SK-N-SH (cell line): ENCODE data around the gene MVB12B. TPM values are rescaled to one million over a fixed set of nuclear protein-coding genes. Genes with fewer than 3 reads are reported as not detected.

ENCODE experiments used
- CTCF ChIA-PET: fragments of 300-600, 350-600 bp; formaldehyde crosslinking; extraction: SDS; loops from one replicate; lab custom pipeline; 2021; lab: Yijun Ruan, JAX
- POLR2A ChIA-PET: fragments of 350-600 bp; sonication (Branson Sonifier 250); formaldehyde crosslinking; extraction: SDS; loops from one replicate; lab custom pipeline; 2020; ENCODE audit warnings: antibody characterized with exemption, inconsistent platforms; lab: Yijun Ruan, JAX
- DNase-seq: peaks from one replicate; pipeline ENCODE4 v3.0.0; 2012
- H2AFZ ChIP-seq: fragments of 200-600 bp; sonication (generic); 2 replicates; pipeline ENCODE4 v1.8.1; 2016; ENCODE audit warnings: antibody characterized with exemption, mild to moderate bottlenecking, low read depth
- H3F3A ChIP-seq: fragments of 200-600 bp; sonication (generic); replicated peaks from 2 replicates; pipeline ENCODE3; 2016; ENCODE audit warnings: antibody characterized with exemption, mild to moderate bottlenecking; ENCODE audit not compliant: insufficient read depth
- H3K27ac ChIP-seq, 2 experiments: fragments of 200-500 bp in 1 of 2; fragments of 200-600 bp in 1 of 2; sonication (Bioruptor generic) in 1 of 2; sonication (generic), shearing (Covaris generic) in 1 of 2; 2 replicates each; pipeline versions ENCODE4 v1.5.1 to v1.6.1; 2014 to 2016; ENCODE audit warnings: low read depth in 2 of 2, inconsistent platforms in 1 of 2, low read length in 1 of 2, mild to moderate bottlenecking in 1 of 2, mixed read lengths in 1 of 2
- H3K27me3 ChIP-seq: fragments of 200-600 bp; sonication (generic), shearing (Covaris generic); 2 replicates; pipeline ENCODE4 v1.6.1; 2016; ENCODE audit warnings: mixed run types; ENCODE audit not compliant: insufficient read depth
- H3K36me3 ChIP-seq, 2 experiments: fragments of 200-500 bp in 1 of 2; fragments of 200-600 bp in 1 of 2; sonication (Bioruptor generic) in 1 of 2; sonication (generic) in 1 of 2; replicated peaks in 1 of 2; 2 replicates each; pipeline versions ENCODE3 to v1.5.1; 2014 to 2016; ENCODE audit warnings: low read length in 1 of 2, mild to moderate bottlenecking in 1 of 2; ENCODE audit not compliant: insufficient read depth in 2 of 2, control insufficient read depth in 1 of 2
- H3K4me1 ChIP-seq, 2 experiments: fragments of 200-500 bp in 1 of 2; fragments of 200-600 bp in 1 of 2; sonication (Bioruptor generic) in 1 of 2; sonication (generic), shearing (Covaris generic) in 1 of 2; 2 replicates each; pipeline versions ENCODE4 v1.5.1 to v1.6.1; 2014 to 2016; ENCODE audit warnings: low read depth in 1 of 2, low read length in 1 of 2, mixed run types in 1 of 2; ENCODE audit not compliant: insufficient read depth in 2 of 2, control insufficient read depth in 1 of 2
- H3K4me2 ChIP-seq: fragments of 200-600 bp; sonication (generic), shearing (Covaris generic); 2 replicates; pipeline ENCODE4 v1.6.1; 2017; ENCODE audit warnings: mixed run types
- H3K4me3 ChIP-seq, 2 experiments: fragments of 200-500 bp in 1 of 2; fragments of 200-600 bp in 1 of 2; sonication (Bioruptor generic) in 1 of 2; sonication (generic), shearing (Covaris generic) in 1 of 2; 2 replicates each; pipeline versions ENCODE4 v1.5.1 to v1.8.1; 2014 to 2016; ENCODE audit warnings: low read depth in 2 of 2, inconsistent platforms in 1 of 2, low read length in 1 of 2, mild to moderate bottlenecking in 1 of 2, mixed read lengths in 1 of 2, moderate library complexity in 1 of 2
- H3K79me2 ChIP-seq: fragments of 200-600 bp; sonication (generic); 2 replicates; pipeline ENCODE4 v1.8.1; 2017; ENCODE audit warnings: mild to moderate bottlenecking; ENCODE audit not compliant: insufficient read depth
- H3K9ac ChIP-seq: fragments of 200-600 bp; sonication (generic); 2 replicates; pipeline ENCODE4 v1.6.1; 2017; ENCODE audit warnings: mixed run types
- H3K9me2 ChIP-seq: fragments of 200-600 bp; sonication (generic); 2 replicates; pipeline ENCODE4 v1.6.1; 2017; ENCODE audit warnings: mixed run types
- H3K9me3 ChIP-seq: fragments of 200-600 bp; sonication (generic); 2 replicates; pipeline ENCODE4 v1.6.1; 2017; ENCODE audit warnings: mixed run types, mild to moderate bottlenecking, moderate library complexity
- H4K20me1 ChIP-seq: fragments of 200-600 bp; sonication (generic); 2 replicates; pipeline ENCODE4 v1.6.1; 2017; ENCODE audit warnings: mild to moderate bottlenecking, mixed run types; ENCODE audit not compliant: insufficient read depth
- CHD2 ChIP-seq: fragments of 150-350 bp; IDR thresholded peaks from 2 replicates; pipeline ENCODE4 v1.6.1; 2018; ENCODE audit warnings: low read length; ENCODE audit not compliant: partially characterized antibody
- ELF1 ChIP-seq: IDR thresholded peaks from 2 replicates; pipeline ENCODE4 v1.4.0; 2012
- EP300 ChIP-seq, 2 experiments: IDR thresholded peaks; 2 replicates each; pipeline versions ENCODE4 v1.4.0 to v1.6.1; 2012; ENCODE audit warnings: borderline replicate concordance in 1 of 2, low read depth in 1 of 2, low read length in 1 of 2
- FOSL2 ChIP-seq: IDR thresholded peaks from 2 replicates; pipeline ENCODE4 v1.4.0; 2012; ENCODE audit warnings: low read depth, mild to moderate bottlenecking, moderate library complexity, borderline replicate concordance
- GABPA ChIP-seq: IDR thresholded peaks from 2 replicates; pipeline ENCODE4 v1.4.0; 2012; ENCODE audit warnings: low read depth, mild to moderate bottlenecking
- JUND ChIP-seq: IDR thresholded peaks from 2 replicates; pipeline ENCODE4 v1.4.0; 2012
- MXI1 ChIP-seq: IDR thresholded peaks from 2 replicates; pipeline ENCODE4 v1.6.1; 2012; ENCODE audit warnings: mild to moderate bottlenecking, low read depth, low read length, improper control_type of control experiment
- NFIC ChIP-seq: IDR thresholded peaks from 2 replicates; pipeline ENCODE4 v1.4.0; 2012; ENCODE audit warnings: borderline replicate concordance
- NRF1 ChIP-seq: IDR thresholded peaks from 2 replicates; pipeline ENCODE4 v1.6.1; 2012; ENCODE audit warnings: low read depth, mild to moderate bottlenecking, low read length
- RAD21 ChIP-seq: IDR thresholded peaks from 2 replicates; pipeline ENCODE4 v1.6.1; 2012; ENCODE audit warnings: mild to moderate bottlenecking, low read length
- RCOR1 ChIP-seq: fragments of 150-350 bp; IDR thresholded peaks from 2 replicates; pipeline ENCODE4 v1.6.1; 2017; ENCODE audit warnings: antibody characterized with exemption, low read length
- RFX5 ChIP-seq: IDR thresholded peaks from 2 replicates; pipeline ENCODE4 v1.6.1; 2012; ENCODE audit warnings: mild to moderate bottlenecking, improper control_type of control experiment, low read length
- RXRA ChIP-seq: IDR thresholded peaks from 2 replicates; pipeline ENCODE4 v1.4.0; 2012; ENCODE audit warnings: low read depth, mild to moderate bottlenecking, borderline replicate concordance
- SIN3A ChIP-seq: IDR thresholded peaks from 2 replicates; pipeline ENCODE4 v1.6.1; 2012; ENCODE audit warnings: low read depth, mild to moderate bottlenecking, low read length, moderate library complexity, borderline replicate concordance
- SMC3 ChIP-seq: IDR thresholded peaks from 2 replicates; pipeline ENCODE4 v1.6.1; 2012; ENCODE audit warnings: low read depth, low read length, improper control_type of control experiment
- TAF1 ChIP-seq: IDR thresholded peaks from 2 replicates; pipeline ENCODE4 v1.6.1; 2012; ENCODE audit warnings: low read depth, mild to moderate bottlenecking, low read length, moderate library complexity, borderline replicate concordance
- TCF12 ChIP-seq: IDR thresholded peaks from 2 replicates; pipeline ENCODE4 v1.4.0; 2012
- WGBS: methylation state at CpG from one replicate; pipeline ENCODE4 v1.1.6; 2017; ENCODE audit warnings: low lambda C conversion rate; 5-methylcytosine and 5-hydroxymethylcytosine counted together
- polyA plus RNA-seq, 3 experiments: library from polyadenylated mRNA; depleted of rRNA; stranded (reverse); fragments of >200 nt; gene quantifications; 2 replicates each; pipeline ENCODE4 v1.2.3, GENCODE V29; 2012
- TF ChIP-seq, protein P1 (sequence below): IDR thresholded peaks from 2 replicates; pipeline ENCODE4 v1.6.1; 2012; ENCODE audit warnings: mild to moderate bottlenecking, low read depth, low read length, moderate library complexity
- TF ChIP-seq, protein P2 (sequence below): IDR thresholded peaks from 2 replicates; pipeline ENCODE4 v1.4.0; 2012; ENCODE audit warnings: low read depth, borderline replicate concordance
- TF ChIP-seq, protein P3 (sequence below): IDR thresholded peaks from 2 replicates; pipeline ENCODE4; 2012

MVB12B gene
- polyA plus RNA-seq, 1 of the 3 experiments (the other 2 are of a cell fraction), result 5.1 TPM

DNA sequence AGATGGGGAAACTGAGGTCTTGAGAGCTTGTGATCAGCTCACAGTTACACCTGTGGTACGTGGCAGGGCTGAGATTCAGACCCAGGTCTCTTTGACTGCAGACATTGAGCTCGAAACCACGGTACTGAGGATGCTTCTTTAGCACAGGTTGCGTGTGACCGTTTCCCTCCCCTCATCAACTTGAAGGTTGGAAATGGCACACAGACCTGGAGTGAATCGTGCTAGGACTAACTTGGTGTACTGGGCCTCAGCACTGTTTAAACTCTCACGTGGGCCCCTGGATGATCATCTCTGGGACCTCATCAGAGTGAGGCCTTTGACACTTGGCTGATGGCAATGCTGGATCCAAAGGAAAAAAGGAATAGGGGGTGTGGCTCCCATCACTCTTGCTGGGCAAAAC lies 106.0 kb downstream of the MVB12B start:
- CTCF ChIA-PET, result interaction anchor here (6.1 kb wide), 1 partner anchor 59 kb away, joined by 22 read pairs; no protein-coding TSS in a partner anchor
- 81% methylated on average over 2 of the region's 7 CpGs for WGBS
- TF ChIP-seq JUND (no peak), SMC3 (no peak), RCOR1 (no peak), GABPA (no peak), RFX5 (no peak), FOSL2 (no peak), NFIC (no peak), RAD21 (no peak), MXI1 (no peak), NRF1 (no peak), ELF1 (no peak), SIN3A (no peak), TCF12 (no peak), RXRA (no peak), TAF1 (no peak), EP300 (IDR thresholded peaks at IDR 0.05; ENCODE audit: borderline replicate concordance in 1 of 2, low read depth in 1 of 2, low read length in 1 of 2) (no peak), CHD2 (no peak)
- TF ChIP-seq, protein P1, sequence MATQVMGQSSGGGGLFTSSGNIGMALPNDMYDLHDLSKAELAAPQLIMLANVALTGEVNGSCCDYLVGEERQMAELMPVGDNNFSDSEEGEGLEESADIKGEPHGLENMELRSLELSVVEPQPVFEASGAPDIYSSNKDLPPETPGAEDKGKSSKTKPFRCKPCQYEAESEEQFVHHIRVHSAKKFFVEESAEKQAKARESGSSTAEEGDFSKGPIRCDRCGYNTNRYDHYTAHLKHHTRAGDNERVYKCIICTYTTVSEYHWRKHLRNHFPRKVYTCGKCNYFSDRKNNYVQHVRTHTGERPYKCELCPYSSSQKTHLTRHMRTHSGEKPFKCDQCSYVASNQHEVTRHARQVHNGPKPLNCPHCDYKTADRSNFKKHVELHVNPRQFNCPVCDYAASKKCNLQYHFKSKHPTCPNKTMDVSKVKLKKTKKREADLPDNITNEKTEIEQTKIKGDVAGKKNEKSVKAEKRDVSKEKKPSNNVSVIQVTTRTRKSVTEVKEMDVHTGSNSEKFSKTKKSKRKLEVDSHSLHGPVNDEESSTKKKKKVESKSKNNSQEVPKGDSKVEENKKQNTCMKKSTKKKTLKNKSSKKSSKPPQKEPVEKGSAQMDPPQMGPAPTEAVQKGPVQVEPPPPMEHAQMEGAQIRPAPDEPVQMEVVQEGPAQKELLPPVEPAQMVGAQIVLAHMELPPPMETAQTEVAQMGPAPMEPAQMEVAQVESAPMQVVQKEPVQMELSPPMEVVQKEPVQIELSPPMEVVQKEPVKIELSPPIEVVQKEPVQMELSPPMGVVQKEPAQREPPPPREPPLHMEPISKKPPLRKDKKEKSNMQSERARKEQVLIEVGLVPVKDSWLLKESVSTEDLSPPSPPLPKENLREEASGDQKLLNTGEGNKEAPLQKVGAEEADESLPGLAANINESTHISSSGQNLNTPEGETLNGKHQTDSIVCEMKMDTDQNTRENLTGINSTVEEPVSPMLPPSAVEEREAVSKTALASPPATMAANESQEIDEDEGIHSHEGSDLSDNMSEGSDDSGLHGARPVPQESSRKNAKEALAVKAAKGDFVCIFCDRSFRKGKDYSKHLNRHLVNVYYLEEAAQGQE, result no peak
- TF ChIP-seq, protein P2, sequence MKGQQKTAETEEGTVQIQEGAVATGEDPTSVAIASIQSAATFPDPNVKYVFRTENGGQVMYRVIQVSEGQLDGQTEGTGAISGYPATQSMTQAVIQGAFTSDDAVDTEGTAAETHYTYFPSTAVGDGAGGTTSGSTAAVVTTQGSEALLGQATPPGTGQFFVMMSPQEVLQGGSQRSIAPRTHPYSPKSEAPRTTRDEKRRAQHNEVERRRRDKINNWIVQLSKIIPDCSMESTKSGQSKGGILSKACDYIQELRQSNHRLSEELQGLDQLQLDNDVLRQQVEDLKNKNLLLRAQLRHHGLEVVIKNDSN, result no peak
- TF ChIP-seq, protein P3, sequence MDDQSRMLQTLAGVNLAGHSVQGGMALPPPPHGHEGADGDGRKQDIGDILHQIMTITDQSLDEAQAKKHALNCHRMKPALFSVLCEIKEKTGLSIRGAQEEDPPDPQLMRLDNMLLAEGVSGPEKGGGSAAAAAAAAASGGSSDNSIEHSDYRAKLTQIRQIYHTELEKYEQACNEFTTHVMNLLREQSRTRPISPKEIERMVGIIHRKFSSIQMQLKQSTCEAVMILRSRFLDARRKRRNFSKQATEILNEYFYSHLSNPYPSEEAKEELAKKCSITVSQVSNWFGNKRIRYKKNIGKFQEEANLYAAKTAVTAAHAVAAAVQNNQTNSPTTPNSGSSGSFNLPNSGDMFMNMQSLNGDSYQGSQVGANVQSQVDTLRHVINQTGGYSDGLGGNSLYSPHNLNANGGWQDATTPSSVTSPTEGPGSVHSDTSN, result no peak

More for the DNA sequence above, 106.0 kb downstream of the MVB12B start:
- no peaks in the 10 kb centered on the region for H3K9me3 ChIP-seq
- no peaks in the 10 kb centered on the region for H3K36me3 ChIP-seq
- POLR2A ChIA-PET, result no interaction called here
- no peaks in the 10 kb centered on the region for H4K20me1 ChIP-seq
- no peak overlapping the region for H3K9ac ChIP-seq
- no peak overlapping the region for H3K4me2 ChIP-seq
- H3K4me1 ChIP-seq, result peaks cover 13 to 15% of the 10 kb centered on the region in 2 experiments
- DNase-seq, result no peak
- no peak overlapping the region for H3K4me3 ChIP-seq
- H3K9me2 ChIP-seq, result no peaks in the 10 kb centered on the region
- no peaks in the 10 kb centered on the region for H3K27me3 ChIP-seq
- H3K27ac ChIP-seq, result no peak overlapping the region
- H3F3A ChIP-seq, result peaks cover 12% of the 10 kb centered on the region
- no peak overlapping the region for H2AFZ ChIP-seq
- H3K79me2 ChIP-seq, result no peaks in the 10 kb centered on the region
